ENCODE measurements around the gene RPS21.

GRCh38 chr20:62416651-62417637 is 30.0 kb downstream of the RPS21 start:
- TF ChIP-seq POLR2A (IDR thresholded peaks at IDR 0.05; ENCODE audit: low read length) = no peak
- no peak for TF ChIP-seq GATA1 (IDR thresholded peaks at IDR 0.05; ENCODE audit: low read depth, low read length)
